ENCODE results near the gene CTLA4. TPM values are rescaled to one million over a fixed set of nuclear protein-coding genes. Genes with fewer than 3 reads are reported as not detected.

The CTLA4 gene
- total RNA-seq, 4 donors from 2014 or later: 0.88 to 2.5 (median 2.1) TPM; not detected in 1

DNA sequence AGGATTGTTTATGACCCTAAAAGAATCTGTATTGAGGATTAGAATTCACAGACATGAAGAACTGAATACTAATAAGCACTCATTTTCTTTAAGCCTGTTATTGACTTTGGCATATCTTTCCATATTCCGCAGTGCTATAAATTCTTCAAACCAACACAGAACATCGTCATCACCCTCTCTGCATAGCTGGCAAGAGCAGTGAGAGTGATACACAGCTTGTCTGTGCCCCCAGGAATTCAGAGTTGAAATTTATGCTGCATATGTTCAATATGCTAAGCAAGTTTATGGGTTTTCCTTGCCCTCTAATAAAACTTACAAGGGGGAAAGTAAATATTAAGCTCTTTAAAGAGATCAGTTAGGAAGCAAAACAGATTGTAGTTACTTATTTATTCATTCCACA lies 32.7 kb downstream of the CTLA4 start:
- TF ChIP-seq, protein P1, sequence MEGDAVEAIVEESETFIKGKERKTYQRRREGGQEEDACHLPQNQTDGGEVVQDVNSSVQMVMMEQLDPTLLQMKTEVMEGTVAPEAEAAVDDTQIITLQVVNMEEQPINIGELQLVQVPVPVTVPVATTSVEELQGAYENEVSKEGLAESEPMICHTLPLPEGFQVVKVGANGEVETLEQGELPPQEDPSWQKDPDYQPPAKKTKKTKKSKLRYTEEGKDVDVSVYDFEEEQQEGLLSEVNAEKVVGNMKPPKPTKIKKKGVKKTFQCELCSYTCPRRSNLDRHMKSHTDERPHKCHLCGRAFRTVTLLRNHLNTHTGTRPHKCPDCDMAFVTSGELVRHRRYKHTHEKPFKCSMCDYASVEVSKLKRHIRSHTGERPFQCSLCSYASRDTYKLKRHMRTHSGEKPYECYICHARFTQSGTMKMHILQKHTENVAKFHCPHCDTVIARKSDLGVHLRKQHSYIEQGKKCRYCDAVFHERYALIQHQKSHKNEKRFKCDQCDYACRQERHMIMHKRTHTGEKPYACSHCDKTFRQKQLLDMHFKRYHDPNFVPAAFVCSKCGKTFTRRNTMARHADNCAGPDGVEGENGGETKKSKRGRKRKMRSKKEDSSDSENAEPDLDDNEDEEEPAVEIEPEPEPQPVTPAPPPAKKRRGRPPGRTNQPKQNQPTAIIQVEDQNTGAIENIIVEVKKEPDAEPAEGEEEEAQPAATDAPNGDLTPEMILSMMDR (IDR thresholded peaks at IDR 0.05; ENCODE audit: low read depth): no peak

DNA sequence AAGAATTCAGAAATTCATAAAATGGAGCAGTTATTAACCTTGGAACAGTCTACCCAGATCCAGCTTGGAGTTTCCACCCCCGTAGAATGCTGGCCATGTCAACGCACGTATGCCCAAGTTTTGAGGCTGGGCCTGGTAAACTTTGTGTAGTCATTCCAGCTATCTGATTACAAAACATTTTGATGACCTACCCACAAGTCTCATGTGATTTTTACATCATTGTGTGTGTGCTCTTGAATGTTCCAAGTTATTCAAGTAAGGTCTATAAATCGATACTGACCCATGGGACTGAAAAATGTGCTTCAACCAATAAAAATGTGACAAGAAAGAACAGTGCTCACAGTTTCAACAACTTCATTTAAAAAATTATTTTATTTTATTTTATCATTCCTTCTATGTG lies 36.5 kb downstream of the CTLA4 start:
- TF ChIP-seq, protein P1 (IDR thresholded peaks at IDR 0.05; ENCODE audit: low read depth): no peak

DNA sequence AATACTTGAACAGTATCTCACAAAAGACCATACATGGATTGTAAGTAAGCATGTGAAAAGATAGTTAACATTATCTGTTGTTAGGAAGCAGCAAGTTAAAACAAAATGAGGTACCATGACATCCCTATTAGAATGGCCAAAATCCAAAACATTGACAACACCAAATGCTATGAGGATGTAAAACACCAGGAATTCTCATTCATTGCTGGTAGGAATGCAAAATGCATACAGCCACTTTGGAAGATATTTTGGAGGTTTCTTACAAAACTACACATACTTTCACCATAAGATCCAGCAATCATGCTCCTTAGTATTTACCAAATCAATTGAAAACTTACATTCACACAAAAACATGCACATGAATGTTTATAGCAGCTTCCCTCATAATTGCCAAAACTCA lies 38.1 kb downstream of the CTLA4 start:
- TF ChIP-seq, protein P1 (IDR thresholded peaks at IDR 0.05; ENCODE audit: low read depth): no peak

DNA sequence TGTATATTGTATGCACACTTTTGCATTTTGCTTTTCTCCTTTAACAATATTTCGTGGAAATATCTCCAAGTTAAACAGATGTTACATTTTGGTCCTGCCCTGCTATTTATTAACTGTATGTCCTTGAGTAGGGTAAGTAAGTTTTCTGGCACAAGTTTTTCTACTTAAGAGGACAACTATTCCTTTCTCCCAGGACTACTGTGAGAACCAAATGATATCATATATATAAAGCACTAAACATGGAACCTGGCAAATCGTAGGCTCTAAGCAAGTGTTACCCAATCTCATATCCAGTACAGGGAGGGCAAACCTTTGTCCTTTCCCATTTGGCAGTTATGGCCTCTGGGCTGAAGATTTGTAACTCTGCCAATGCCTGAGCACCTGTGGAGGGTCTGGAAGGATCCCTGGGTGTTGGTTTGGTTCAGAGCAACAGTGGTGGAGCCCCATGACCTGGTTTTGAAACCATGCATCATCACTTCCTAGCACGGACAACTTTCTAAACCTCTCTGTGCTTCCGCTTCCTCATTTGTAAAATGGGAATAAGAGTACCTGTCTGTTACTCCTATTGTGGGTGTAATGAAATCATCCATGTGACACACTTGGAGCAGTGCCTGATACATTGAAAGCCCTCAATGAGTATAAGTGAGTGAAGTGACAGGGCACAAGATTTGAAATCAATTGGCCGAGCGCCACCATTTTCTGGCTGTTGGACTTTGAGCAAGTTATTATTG lies 40.7 kb downstream of the CTLA4 start:
- TF ChIP-seq, protein P1 (IDR thresholded peaks at IDR 0.05; ENCODE audit: low read depth): no peak

DNA sequence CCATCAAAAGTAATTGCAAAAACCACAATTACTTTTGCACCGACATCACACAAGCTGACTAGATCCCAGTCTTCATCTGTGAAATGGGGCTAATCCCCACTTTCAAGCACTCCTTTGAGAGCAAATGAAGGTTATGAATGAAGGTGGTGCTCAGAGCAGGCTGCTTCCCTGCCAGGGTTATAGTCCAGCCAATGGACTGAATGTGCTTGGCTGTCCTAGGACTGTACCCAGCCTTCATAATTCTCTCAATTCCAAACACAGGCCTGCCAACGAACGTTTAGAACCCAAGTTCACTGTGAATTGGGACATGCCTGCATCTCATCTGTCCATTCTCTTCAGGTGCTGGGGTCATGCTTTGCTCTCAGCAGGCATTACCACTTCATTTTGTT lies 41.2 kb downstream of the CTLA4 start:
- TF ChIP-seq, protein P1 (IDR thresholded peaks at IDR 0.05; ENCODE audit: low read depth): no peak

DNA sequence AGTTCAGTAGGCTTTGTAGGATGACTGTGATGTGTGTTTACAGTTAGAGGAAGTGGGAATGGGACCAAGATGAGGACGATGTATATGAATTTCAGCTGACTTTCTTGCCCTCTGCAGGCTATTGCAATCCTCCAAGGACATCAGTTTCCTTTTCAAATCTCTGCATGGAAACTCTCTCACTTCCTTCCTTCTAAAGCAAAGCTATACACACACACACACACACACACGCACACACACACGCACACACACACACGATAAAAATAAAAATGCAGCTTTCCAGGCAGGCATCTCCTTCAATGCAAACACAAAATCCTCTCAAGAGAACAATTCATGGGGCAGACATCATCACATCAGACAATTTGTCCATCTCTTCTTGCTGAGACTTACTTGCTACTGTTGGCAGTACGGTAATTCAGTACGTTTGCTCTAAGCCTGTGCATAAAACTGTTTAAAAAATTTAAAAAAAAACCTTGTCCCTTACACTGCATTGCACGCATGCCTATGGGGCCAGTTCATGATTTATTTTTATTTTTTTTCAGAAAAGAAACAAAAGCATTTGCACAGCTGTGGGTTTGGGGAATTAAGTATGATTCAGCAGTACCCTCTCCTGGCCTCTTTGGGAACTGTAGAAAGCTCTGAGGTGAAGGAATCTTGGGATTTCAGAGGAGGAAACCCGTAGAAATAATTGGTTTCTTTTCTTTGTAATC lies 41.8 kb downstream of the CTLA4 start:
- TF ChIP-seq, protein P1 (IDR thresholded peaks at IDR 0.05; ENCODE audit: low read depth): no peak

DNA sequence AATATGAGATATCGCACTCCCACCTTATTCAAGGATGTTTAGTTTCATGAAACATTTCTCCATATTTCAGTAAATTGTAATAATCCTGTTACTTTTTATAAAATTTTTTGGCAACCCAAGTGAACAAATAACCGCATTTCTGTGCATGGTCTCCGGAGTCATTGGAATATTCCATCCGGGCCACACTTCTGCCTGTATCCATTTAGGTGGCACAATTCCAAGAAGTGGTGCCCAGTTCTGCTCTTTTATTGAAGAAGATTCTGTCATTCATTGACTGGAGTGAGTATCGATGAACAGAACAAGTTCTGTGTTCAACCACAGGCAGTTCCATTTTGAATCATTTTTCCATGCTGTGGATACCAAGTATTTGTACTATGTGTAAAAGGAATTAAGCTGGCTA lies 42.4 kb downstream of the CTLA4 start:
- TF ChIP-seq, protein P1 (IDR thresholded peaks at IDR 0.05; ENCODE audit: low read depth): no peak

All from subcutaneous adipose tissue (tissue), 4 donors.